ENCODE data around the gene ARHGAP32.

The ARHGAP32 gene

DNA sequence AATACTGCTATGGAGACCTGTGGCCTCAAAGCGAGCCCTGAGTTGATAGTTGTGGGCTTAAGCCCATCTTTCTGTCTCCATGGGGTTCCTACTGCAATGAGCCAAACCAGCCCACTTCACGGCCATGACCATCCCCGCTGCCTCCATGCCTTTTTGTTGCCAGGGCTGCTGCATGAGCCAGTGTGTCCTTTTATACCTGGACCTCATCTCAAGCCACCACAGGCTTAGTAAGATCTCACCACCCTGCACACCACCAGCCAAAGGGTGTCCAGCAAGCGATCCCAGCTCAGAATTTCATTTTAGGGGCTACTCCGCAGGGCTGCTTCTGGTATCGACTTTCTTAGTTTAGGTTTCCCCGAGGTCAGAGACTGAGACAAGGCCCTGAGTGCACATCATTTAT is 257.8 kb downstream of the ARHGAP32 start:
- H3K9me2 ChIP-seq (replicated peaks; ENCODE audit: insufficient read depth, low read length), result no peaks in the 10 kb centered on the region
- H3K36me3 ChIP-seq (ENCODE audit: low read length), result no peaks in the 10 kb centered on the region
- no peak overlapping the region for H3K4me3 ChIP-seq (ENCODE audit: insufficient read depth, low read length, poor library complexity, severe bottlenecking)
- no peak overlapping the region for H3K9ac ChIP-seq (ENCODE audit: low read length)
- no peak for TF ChIP-seq EZH2phosphoT487 (conservative IDR thresholded peaks at IDR 0.05; ENCODE audit: low read length)
- TF ChIP-seq, protein P1, sequence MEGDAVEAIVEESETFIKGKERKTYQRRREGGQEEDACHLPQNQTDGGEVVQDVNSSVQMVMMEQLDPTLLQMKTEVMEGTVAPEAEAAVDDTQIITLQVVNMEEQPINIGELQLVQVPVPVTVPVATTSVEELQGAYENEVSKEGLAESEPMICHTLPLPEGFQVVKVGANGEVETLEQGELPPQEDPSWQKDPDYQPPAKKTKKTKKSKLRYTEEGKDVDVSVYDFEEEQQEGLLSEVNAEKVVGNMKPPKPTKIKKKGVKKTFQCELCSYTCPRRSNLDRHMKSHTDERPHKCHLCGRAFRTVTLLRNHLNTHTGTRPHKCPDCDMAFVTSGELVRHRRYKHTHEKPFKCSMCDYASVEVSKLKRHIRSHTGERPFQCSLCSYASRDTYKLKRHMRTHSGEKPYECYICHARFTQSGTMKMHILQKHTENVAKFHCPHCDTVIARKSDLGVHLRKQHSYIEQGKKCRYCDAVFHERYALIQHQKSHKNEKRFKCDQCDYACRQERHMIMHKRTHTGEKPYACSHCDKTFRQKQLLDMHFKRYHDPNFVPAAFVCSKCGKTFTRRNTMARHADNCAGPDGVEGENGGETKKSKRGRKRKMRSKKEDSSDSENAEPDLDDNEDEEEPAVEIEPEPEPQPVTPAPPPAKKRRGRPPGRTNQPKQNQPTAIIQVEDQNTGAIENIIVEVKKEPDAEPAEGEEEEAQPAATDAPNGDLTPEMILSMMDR (IDR thresholded peaks at IDR 0.05; ENCODE audit: insufficient read depth, low read length, poor library complexity, severe bottlenecking), result no peak
- no peaks in the 10 kb centered on the region for H3K27me3 ChIP-seq (ENCODE audit: low read length)
- H3K9me3 ChIP-seq (ENCODE audit: insufficient read depth, low read length), result no peaks in the 10 kb centered on the region
- H4K20me1 ChIP-seq (ENCODE audit: low read depth, low read length), result no peaks in the 10 kb centered on the region
- H3K4me2 ChIP-seq (ENCODE audit: low read depth, low read length, poor library complexity, severe bottlenecking), result no peak overlapping the region
- no peaks in the 10 kb centered on the region for H3F3A ChIP-seq (ENCODE audit: insufficient read depth)
- no peak overlapping the region for H3K27ac ChIP-seq (ENCODE audit: low read depth, low read length)
- no peaks in the 10 kb centered on the region for H3K79me2 ChIP-seq (ENCODE audit: insufficient read depth, low read length)
- H2AFZ ChIP-seq (ENCODE audit: low read depth, low read length, severe bottlenecking), result no peak overlapping the region

DNA sequence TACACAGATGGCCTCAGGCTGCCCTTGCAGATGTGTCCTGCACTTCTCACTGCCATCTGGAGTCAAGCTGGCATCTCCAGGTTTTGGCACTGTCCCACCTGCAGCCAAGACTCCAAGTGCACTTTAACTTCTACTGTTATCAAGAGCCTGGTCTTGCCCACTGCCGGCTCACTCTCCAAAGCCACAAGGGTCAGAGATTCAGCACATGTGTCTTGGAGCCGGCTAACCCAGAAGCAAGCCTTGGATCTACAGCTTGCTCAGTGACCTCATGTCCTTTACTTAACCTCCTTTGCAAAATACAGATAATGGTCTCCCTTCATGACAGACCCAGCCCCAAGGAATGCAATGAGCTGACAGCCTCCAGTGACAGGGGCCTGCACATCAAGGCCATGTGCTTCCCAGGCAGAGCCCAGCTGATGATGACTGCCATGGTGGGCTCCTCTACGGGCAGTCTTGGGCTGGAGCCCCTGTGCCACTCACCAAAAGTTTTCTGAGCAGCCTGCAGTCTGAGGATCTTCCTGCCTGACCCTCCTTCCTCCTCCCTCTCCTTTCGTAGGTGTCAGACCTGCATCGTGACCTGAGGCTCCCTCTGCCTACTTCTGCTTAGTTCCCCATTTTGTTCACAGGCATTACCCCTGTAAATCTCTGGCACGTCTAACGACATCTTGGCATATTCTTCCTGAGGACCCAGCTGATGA is 258.5 kb downstream of the ARHGAP32 start:
- H3K36me3 ChIP-seq (ENCODE audit: low read length), result no peaks in the 10 kb centered on the region
- no peak overlapping the region for H3K4me3 ChIP-seq (ENCODE audit: insufficient read depth, low read length, poor library complexity, severe bottlenecking)
- no peak overlapping the region for H3K9ac ChIP-seq (ENCODE audit: low read length)
- H3K27me3 ChIP-seq (ENCODE audit: low read length), result no peaks in the 10 kb centered on the region
- no peak overlapping the region for H3K4me2 ChIP-seq (ENCODE audit: low read depth, low read length, poor library complexity, severe bottlenecking)
- H4K20me1 ChIP-seq (ENCODE audit: low read depth, low read length), result no peaks in the 10 kb centered on the region
- H2AFZ ChIP-seq (ENCODE audit: low read depth, low read length, severe bottlenecking), result no peak overlapping the region
- no peak for TF ChIP-seq EZH2phosphoT487 (conservative IDR thresholded peaks at IDR 0.05; ENCODE audit: low read length)
- TF ChIP-seq, protein P1 (IDR thresholded peaks at IDR 0.05; ENCODE audit: insufficient read depth, low read length, poor library complexity, severe bottlenecking), result no peak
- H3K9me2 ChIP-seq (replicated peaks; ENCODE audit: insufficient read depth, low read length), result no peaks in the 10 kb centered on the region
- H3K9me3 ChIP-seq (ENCODE audit: insufficient read depth, low read length), result no peaks in the 10 kb centered on the region
- no peaks in the 10 kb centered on the region for H3F3A ChIP-seq (ENCODE audit: insufficient read depth)
- H3K79me2 ChIP-seq (ENCODE audit: insufficient read depth, low read length), result no peaks in the 10 kb centered on the region
- H3K27ac ChIP-seq (ENCODE audit: low read depth, low read length), result no peak overlapping the region

DNA sequence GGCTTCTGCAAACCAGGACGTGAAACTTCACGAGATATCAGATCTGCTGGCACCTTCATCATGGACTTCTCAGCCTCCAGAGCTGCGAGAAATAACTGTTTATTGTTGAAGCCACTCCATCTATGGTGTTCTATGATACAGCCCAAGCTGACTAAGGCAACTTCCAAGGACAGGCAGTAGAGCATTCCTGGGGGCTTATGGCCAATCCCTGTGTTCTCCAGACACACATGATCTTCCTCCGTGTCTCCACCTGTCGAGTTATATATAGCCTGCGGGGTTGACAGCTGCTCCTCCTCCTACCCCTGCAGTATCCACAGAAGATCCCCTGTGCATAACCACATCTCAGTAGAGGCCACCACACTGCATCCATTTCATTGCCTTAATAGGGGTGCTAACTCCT is 260.5 kb downstream of the ARHGAP32 start:
- H3K4me3 ChIP-seq (ENCODE audit: insufficient read depth, low read length, poor library complexity, severe bottlenecking), result no peak overlapping the region
- H4K20me1 ChIP-seq (ENCODE audit: low read depth, low read length), result no peaks in the 10 kb centered on the region
- H3K27me3 ChIP-seq (ENCODE audit: low read length), result no peaks in the 10 kb centered on the region
- no peaks in the 10 kb centered on the region for H3F3A ChIP-seq (ENCODE audit: insufficient read depth)
- no peaks in the 10 kb centered on the region for H3K9me2 ChIP-seq (replicated peaks; ENCODE audit: insufficient read depth, low read length)
- H3K9ac ChIP-seq (ENCODE audit: low read length), result no peak overlapping the region
- H3K27ac ChIP-seq (ENCODE audit: low read depth, low read length), result no peak overlapping the region
- H3K4me2 ChIP-seq (ENCODE audit: low read depth, low read length, poor library complexity, severe bottlenecking), result no peak overlapping the region
- no peaks in the 10 kb centered on the region for H3K79me2 ChIP-seq (ENCODE audit: insufficient read depth, low read length)
- no peaks in the 10 kb centered on the region for H3K9me3 ChIP-seq (ENCODE audit: insufficient read depth, low read length)
- no peak overlapping the region for H2AFZ ChIP-seq (ENCODE audit: low read depth, low read length, severe bottlenecking)
- H3K36me3 ChIP-seq (ENCODE audit: low read length), result no peaks in the 10 kb centered on the region
- no peak for TF ChIP-seq EZH2phosphoT487 (conservative IDR thresholded peaks at IDR 0.05; ENCODE audit: low read length)
- TF ChIP-seq, protein P1 (IDR thresholded peaks at IDR 0.05; ENCODE audit: insufficient read depth, low read length, poor library complexity, severe bottlenecking), result no peak
